Ectodermal cell (in vitro differentiated cells): ENCODE results near the gene NOTCH1.

ENCODE experiments used
- H3K27ac ChIP-seq: 2 replicates; pipeline ENCODE4 v1.7.0; 2013; ENCODE audit warnings: mild to moderate bottlenecking, low read depth, low read length; ENCODE audit not compliant: insufficient read depth, poor library complexity, severe bottlenecking
- H3K27me3 ChIP-seq: 2 replicates; pipeline ENCODE4 v1.7.0; 2013; ENCODE audit warnings: mild to moderate bottlenecking, low read length; ENCODE audit not compliant: insufficient read depth, control insufficient read depth, poor library complexity, severe bottlenecking
- H3K36me3 ChIP-seq: one replicate; pipeline ENCODE4 v1.7.0; 2013; ENCODE audit warnings: low read length; ENCODE audit not compliant: control insufficient read depth, insufficient read depth
- H3K4me1 ChIP-seq: one replicate; pipeline ENCODE4 v1.7.0; 2013; ENCODE audit warnings: low read length; ENCODE audit not compliant: control insufficient read depth, insufficient read depth
- H3K4me3 ChIP-seq: 2 replicates; pipeline ENCODE4 v1.7.0; 2013; ENCODE audit warnings: low read depth, low read length, control low read depth; ENCODE audit not compliant: insufficient read depth
- H3K9me3 ChIP-seq: 2 replicates; pipeline ENCODE4 v1.7.0; 2013; ENCODE audit warnings: mild to moderate bottlenecking, low read length, moderate library complexity; ENCODE audit not compliant: control insufficient read depth
- WGBS, 2 experiments: methylation state at CpG; one replicate each; pipeline ENCODE4 v1.1.7; 2013; ENCODE audit warnings: missing lambda C conversion rate in 2 of 2; 5-methylcytosine and 5-hydroxymethylcytosine counted together

Gene NOTCH1

GRCh38 chr9:136544964-136545691 lies 720 bp downstream of the NOTCH1 start:
- peak overlapping the region; percentile 76 for H3K4me3 ChIP-seq
- no peaks in the 10 kb centered on the region for H3K9me3 ChIP-seq
- no peak overlapping the region for H3K27ac ChIP-seq
- no peaks in the 10 kb centered on the region for H3K36me3 ChIP-seq
- peaks cover 43% of the 10 kb centered on the region for H3K4me1 ChIP-seq
- 0% methylated on average over 82 of the region's 82 CpGs for WGBS, 2 experiments
- peaks cover 16% of the 10 kb centered on the region for H3K27me3 ChIP-seq

- WGBS, 2 experiments, result 1% methylated on average over 29 to 31 of the region's 31 CpGs
Observed at GRCh38 chr9:136544548-136544963, 1.3 kb downstream of the NOTCH1 start.

GRCh38 chr9:136543830-136544547 lies 1.9 kb downstream of the NOTCH1 start:
- peaks cover 44% of the 10 kb centered on the region for H3K4me1 ChIP-seq
- 69 to 70% methylated on average over 31 of the region's 31 CpGs for WGBS, 2 experiments

More at GRCh38 chr9:136544548-136544963, 1.3 kb downstream of the NOTCH1 start:
- H3K4me3 ChIP-seq, result peak overlapping the region; percentile 76
- H3K4me1 ChIP-seq, result peaks cover 45% of the 10 kb centered on the region
- no peak overlapping the region for H3K27ac ChIP-seq
- no peaks in the 10 kb centered on the region for H3K9me3 ChIP-seq
- H3K27me3 ChIP-seq, result peaks cover 16% of the 10 kb centered on the region
- no peaks in the 10 kb centered on the region for H3K36me3 ChIP-seq

GRCh38 chr9:136543280-136543679 lies 2.6 kb downstream of the NOTCH1 start:
- peaks cover 41% of the 10 kb centered on the region for H3K4me1 ChIP-seq
- H3K27me3 ChIP-seq, result peaks cover 16% of the 10 kb centered on the region
- no peaks in the 10 kb centered on the region for H3K9me3 ChIP-seq
- WGBS, 2 experiments, result 95 to 99% methylated on average over 10 of the region's 10 CpGs
- no peak overlapping the region for H3K27ac ChIP-seq
- H3K36me3 ChIP-seq, result no peaks in the 10 kb centered on the region
- H3K4me3 ChIP-seq, result no peak overlapping the region

More at GRCh38 chr9:136543830-136544547, 1.9 kb downstream of the NOTCH1 start:
- Histone ChIP-seq H3K36me3 (no peaks in the 10 kb centered on the region), H3K27me3 (peaks cover 16% of the 10 kb centered on the region), H3K27ac (no peak overlapping the region), H3K4me3 (peak overlapping the region; percentile 76), H3K9me3 (no peaks in the 10 kb centered on the region)

GRCh38 chr9:136542241-136543040 lies 3.4 kb downstream of the NOTCH1 start:
- no peaks in the 10 kb centered on the region for H3K9me3 ChIP-seq
- H3K27ac ChIP-seq, result peak overlapping the region; percentile 26
- no peak overlapping the region for H3K4me3 ChIP-seq

GRCh38 chr9:136541709-136542108 lies 4.1 kb downstream of the NOTCH1 start:
- H3K27me3 ChIP-seq, result peaks cover 5% of the 10 kb centered on the region
- peaks cover 31% of the 10 kb centered on the region for H3K4me1 ChIP-seq
- no peaks in the 10 kb centered on the region for H3K9me3 ChIP-seq
- no peak overlapping the region for H3K27ac ChIP-seq
- no peak overlapping the region for H3K4me3 ChIP-seq
- H3K36me3 ChIP-seq, result no peaks in the 10 kb centered on the region
- 93 to 94% methylated on average over 16 of the region's 16 CpGs for WGBS, 2 experiments

More at GRCh38 chr9:136542241-136543040, 3.4 kb downstream of the NOTCH1 start:
- Histone ChIP-seq H3K4me1 (peaks cover 37% of the 10 kb centered on the region), H3K27me3 (peaks cover 12% of the 10 kb centered on the region), H3K36me3 (no peaks in the 10 kb centered on the region)
- 73 to 77% methylated on average over 25 to 27 of the region's 28 CpGs for WGBS, 2 experiments

- Histone ChIP-seq H3K4me1 (peaks cover 28% of the 10 kb centered on the region), H3K27me3 (no peaks in the 10 kb centered on the region), H3K27ac (no peak overlapping the region), H3K9me3 (no peaks in the 10 kb centered on the region), H3K36me3 (no peaks in the 10 kb centered on the region), H3K4me3 (no peak overlapping the region)
- 92 to 95% methylated on average over 9 of the region's 9 CpGs for WGBS, 2 experiments
Observed at GRCh38 chr9:136541179-136541578, 4.7 kb downstream of the NOTCH1 start.

GRCh38 chr9:136539427-136540421 lies 6.1 kb downstream of the NOTCH1 start:
- Histone ChIP-seq H3K27me3 (no peaks in the 10 kb centered on the region), H3K4me3 (no peak overlapping the region), H3K4me1 (peaks cover 32% of the 10 kb centered on the region), H3K27ac (no peak overlapping the region), H3K9me3 (no peaks in the 10 kb centered on the region), H3K36me3 (no peaks in the 10 kb centered on the region)
- 86 to 87% methylated on average over 33 of the region's 33 CpGs for WGBS, 2 experiments
